ENCODE data around the gene HDAC4.

The HDAC4 gene

DNA sequence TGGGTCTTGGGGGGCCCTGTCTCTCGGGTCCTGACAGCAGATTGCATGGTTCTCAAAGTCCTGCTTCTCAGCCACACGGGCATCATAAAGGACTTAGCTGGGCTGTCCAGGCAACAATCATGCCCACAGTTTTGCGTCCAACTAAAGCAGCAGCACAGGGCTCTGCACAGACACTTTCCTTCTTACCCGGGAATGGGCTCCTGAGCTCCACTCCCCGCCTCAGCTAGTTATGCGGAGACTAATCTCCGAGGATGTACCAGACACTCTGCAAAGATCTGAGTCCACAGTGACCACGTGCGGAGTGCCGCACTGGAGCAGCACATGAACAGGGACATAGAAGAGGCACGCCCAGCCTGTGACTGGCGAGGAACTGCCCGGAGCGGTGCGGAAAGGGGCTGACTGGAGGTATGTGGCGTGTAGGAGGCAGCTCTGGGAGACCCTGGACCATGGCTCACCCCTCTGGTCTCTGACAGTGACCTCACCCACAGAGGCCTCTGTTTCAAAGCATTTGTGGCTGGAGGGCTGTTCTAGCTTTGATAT, 270.0 kb downstream of the HDAC4 start:
- no peak for DNase-seq

DNA sequence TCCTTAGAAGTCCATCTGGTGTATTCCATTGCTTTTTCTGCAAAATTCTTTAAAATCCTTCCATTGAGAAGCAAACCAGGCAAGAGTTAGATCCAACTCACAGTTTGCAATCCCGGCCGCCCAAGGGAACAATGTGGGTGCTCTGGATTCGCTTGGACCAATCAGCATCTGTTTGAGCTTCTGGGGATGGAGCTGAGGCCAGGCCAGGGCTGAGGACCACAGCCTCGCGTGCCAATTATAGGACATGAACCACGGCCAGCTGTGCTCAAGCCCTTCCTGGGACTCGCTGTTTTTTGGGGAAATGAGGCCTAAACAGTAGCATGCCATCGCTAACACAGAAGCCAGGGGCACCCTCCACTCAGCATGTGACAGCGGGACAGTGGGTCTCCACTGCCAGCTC, 270.8 kb downstream of the HDAC4 start:
- no peak for DNase-seq

DNA sequence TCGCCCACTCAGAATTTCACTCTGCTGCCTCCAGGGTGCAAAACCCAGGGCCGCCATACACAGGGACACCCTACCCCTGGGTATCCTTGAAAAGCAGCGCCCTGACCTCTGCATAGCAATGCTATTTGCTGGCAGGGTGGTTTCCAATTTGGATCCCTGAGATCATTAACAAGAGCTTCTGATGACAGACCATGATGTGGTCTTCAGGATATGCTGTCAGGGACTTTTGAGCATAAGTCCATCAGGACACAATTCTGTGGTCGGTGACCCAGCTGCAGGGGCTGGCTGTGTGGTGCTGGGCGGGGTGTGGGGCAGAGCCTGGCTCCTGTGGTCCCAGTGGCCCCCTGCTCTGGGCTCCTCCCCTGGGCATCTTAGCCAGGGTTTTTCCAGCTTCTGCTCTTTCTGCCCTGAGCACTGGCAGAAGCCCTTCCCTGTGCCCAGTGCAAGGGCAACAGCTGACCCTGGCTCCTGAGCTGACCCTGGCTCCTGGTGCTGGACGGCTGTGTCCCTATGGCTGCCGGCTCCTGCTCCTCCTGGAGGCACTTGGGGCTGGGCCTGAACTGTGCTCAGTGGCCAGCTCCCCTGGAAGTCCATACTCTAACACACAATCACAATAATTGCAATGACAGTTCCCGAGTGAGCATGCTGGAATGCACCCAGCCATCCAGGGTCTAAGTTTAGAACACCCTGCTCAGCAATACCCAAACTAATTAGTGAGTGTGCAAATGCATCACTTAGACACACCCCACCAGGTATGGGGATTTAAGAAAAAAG, 271.5 kb downstream of the HDAC4 start:
- DNase-seq: no peak

DNA sequence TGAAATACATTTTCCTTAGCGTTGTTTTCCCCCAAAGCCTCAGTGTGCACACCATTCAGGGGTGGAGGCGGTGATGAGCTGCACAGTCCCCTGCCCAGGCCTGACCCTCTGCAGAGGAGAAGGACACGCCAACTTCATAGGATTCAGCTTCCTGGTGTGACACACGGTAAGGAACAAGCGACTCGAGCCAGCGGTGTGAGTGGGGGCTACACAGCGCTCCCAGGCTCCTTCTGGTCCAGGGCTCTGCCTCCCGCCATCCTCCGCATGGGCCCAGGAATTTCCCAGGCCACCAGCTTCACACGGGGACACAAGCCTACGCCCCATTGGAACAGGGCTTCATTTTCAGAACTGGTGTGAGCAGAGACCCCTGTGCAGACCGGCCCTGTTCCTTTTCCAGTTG, 272.1 kb downstream of the HDAC4 start:
- no peak for DNase-seq

DNA sequence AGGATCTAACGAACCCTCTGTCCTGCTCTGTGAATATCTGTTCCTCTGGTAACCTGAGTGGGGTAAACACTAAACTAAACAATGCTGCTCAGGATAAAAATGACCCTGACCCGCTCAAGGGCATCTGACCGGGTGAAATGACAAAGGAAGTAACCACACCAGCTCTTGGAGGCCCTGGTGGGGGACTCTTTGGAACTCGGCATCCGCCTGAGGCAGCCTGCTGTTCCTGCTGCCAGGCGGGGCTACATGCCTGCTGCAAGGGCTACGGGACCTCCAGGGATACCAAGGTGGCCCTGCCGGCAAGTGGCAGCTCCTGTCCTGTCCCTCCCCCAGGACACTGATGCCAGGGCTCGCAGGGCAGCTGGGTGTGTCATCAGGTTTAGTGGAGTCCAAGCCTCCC, 273.3 kb downstream of the HDAC4 start:
- DNase-seq: no peak

DNA sequence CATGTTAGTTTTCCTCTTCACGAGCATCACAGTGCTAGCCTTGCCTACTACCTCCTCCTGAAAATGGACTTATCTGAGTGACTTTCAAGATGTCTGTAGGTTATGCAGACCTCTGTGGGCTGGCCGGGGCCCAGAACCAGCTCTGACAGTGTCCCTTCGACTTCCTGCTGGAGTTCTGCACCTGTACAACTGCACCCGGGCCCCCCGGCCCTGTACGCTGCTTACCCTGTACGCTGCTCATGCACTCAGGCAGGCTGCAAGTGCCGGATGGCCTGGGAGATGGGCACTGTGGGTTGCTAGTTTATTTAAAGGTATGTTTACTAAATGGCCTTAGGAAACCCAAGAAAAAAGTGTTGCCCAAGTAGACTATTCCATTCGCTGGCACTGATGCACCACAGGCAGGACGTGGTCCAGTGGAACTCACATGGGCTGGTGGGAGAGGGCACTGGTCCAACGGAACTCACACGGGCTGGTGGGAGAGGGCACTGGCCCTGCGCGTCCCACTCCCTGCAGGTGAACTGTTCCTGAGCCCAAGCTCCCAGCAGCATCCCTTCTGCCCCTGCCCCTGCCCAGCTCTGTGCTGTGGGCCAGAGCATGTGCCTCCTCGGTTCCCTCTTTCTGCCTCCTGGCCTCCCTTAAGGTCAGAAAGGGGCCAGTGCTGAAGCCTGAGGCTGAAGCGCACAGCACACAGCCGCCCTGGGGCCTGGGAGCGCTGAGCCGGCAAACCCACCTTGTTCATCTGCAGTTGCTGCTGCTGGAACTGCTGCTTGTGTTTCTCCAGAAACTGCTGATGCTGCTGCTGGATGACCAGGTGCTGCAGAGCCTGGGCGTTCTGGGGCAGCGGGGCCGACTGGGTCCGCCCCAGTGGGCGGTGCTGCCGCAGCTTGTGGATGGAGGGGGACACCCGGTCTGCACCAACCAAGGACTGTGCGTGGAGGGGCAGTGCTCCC, 274.8 kb downstream of the HDAC4 start:
- no peak for DNase-seq

DNA sequence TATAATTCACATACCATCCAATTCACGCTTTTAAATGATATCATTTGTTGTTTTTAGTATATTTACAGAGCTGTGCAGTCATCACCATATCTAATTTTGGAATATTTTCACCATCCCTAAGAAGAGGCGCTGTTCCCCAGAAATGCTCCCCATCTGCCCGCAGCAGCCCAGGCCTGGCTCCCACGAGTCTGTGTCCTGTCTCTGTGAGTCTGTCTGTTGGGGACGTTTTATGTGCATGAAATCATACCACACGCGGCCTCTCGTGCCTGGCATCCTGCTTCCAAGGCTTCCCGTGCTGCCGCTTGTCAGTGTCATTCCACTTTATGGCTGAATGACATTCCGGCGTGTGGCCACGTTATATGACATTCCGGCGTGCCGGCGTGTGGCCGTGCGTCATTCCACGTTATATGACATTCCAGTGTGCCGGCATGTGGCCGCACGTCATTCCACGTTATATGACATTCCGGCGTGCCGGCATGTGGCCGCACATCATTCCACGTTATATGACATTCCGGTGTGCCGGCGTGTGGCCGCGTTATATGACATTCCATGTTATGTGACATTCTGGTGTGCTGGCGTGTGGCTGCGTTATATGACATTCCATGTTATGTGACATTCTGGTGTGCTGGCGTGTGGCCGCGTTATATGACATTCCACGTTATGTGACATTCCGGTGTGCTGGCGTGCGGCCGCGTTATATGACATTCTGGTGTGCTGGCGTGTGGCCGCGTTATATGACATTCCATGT, 276.5 kb downstream of the HDAC4 start:
- no peak for DNase-seq

DNA sequence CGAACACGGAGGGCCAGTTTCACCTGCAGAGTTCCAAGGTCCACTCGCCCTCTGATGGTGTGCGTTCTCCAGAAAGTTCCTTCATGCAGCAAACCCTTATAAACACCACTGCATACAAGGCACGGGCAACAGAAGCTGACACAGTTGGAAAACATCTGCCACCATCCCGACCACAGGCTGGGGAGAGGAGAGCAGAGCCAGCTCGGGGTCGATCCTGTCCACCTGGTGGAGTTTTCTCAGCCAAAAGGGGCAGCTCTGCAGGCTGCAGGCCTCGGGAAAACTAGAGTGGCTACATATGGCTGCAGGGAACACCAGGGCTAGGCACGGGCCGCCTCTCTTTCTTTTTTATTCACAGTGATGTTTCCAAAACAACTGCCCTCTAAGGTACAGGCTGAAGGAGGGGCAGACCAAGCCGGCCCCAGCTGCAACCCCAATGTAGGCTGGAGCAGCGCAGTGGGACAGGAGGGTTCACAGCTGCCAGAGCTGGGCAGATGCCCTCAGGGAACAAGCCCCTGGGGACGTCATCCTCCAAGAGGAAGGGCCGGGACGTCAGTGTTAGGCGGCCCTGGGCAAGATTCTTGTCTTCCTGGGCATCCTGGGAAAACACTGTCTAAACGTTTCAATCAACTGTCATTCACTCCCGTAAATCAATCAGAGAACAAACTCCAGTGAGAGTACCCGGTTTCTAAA, 278.3 kb downstream of the HDAC4 start:
- no peak for DNase-seq

DNA sequence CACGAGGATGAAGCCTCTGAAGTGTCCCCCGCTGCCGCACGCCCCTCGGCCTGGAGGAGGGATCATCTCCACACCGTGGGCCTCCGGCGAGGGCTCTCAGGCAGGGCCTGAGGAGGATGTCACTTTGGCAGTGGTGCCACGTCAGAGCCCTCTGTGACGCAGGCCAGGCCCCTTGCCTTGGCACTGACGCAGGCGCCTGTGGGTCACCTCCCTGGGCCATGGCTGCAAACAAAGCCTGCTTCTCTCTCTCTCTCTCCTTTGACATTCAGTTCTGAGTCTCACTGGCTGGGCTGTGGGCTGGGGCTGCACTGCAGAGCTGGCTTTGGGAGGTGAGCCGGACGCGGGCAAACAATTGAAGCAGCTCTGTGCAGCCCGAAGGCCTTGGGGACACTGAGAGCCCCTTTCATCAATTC, 279.2 kb downstream of the HDAC4 start:
- DNase-seq: no peak

DNA sequence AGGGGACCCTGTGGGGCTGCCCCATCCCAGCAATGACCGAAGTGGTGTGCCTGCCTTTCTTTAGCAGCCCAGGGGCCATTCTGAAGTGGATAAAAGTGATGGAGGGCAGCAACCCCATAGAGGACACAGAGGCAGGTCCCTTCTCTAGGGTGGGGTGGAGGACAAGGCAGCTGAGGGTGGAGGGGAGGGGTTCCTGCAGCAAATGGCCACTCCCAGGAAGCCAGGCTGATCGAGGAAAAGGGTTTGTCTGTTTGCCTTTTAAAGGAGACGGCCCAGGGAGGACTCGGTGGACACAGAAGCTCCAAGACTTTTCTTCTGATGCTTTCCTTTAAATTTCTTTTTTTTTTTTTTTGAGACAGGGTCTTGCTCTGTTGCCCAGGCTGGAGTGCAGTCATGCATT, 280.2 kb downstream of the HDAC4 start:
- no peak for DNase-seq

DNA sequence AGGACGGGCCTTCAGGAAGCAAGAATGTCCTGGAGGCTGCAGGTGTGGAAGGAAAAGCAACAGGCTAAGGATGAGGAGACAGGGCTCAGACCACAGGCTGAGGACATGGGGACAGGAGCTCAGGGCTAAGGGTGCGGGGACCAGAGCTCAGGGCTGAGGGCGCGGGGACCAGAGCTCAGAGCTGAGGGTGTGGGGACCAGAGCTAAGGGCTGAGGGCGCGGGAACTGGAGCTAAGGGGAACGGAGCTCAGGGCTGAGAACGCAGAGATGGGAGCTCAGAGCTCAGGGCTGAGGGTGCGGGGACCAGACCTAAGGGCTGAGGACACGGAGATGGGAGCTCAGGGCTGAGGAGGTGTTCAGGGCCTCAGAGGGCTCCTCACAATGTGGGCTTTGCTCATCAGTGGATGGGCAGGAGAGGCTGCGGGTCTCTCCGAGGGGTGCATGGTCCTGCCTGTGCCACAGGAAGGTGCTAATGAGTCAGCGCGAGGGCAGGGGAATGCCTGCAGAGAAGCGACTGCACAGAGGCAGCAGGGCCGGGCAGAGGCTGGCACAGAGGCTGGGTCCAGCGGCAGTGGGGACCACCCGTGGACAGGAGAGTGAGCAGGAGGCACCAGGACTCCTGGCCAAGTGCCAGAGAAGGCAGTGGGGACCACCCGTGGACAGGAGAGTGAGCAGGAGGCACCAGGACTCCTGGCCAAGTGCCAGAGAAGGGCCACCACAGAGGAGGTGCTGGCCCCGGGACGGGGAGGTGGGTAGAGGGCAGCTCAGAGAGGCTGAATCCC, 281.3 kb downstream of the HDAC4 start:
- DNase-seq: no peak

DNA sequence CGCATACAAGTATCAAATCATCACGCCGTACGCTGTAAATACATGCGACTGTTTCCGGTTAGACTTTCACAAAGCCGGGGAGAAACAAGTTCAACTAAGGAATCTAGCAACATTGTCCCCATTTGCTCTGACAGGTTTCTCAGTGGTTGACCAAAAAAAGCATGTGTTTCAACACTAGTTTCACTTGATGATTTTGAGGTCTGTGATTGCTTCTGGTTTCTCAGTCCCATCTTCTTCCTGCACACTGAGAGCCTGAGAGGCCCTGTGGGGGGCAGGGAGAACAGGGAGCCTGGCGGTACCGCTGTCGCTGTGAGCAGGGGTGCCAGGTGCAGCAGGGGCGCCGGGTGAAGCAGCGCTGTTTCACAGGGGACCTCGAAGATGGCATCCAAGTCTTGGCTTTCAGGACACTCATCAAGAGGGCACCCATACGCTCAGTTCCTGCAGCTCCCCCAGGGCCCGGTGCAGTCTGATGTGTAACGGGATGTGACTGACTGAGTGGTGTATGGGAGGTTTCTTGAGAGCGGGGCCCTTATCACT, 282.1 kb downstream of the HDAC4 start:
- DNase-seq: no peak

DNA sequence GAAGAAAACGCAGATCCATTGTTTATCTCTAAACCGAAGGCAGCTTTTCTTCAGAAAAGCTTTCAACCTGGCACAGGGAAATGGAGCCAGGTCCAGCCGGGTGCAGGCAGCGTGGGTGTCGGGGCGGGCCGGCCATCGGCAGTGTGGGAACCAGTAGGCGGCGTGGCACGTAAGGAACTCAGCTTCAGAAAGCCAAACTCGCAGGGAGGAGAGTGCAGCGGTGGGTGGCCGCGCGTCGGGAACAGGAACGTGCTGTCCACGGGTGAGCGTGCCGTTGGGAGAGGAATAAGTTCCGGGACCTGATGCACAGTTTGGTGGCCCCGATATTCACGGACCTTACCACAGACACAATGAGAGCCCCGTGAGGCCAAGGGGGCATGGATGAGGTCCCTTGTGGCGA, 282.6 kb downstream of the HDAC4 start:
- no peak for DNase-seq

DNA sequence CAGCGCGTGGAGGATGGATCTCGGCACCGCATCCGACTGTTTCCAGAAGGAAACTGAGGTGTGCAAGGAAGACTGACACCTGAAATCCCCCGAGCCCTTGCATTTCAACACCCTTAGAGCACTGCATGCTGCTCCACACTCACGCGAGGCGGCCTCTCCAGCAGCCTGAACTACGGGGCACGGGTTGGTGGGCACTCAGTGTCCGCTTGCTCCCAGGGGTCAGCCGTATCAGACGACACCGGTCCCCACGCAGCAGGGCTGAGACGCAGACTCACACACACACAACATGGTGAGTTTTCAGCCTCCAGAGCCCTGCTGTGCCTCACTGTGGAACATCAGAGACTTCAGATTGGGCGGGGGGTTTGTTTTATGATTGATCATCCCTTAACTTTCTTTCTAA, 283.0 kb downstream of the HDAC4 start:
- DNase-seq: no peak

DNA sequence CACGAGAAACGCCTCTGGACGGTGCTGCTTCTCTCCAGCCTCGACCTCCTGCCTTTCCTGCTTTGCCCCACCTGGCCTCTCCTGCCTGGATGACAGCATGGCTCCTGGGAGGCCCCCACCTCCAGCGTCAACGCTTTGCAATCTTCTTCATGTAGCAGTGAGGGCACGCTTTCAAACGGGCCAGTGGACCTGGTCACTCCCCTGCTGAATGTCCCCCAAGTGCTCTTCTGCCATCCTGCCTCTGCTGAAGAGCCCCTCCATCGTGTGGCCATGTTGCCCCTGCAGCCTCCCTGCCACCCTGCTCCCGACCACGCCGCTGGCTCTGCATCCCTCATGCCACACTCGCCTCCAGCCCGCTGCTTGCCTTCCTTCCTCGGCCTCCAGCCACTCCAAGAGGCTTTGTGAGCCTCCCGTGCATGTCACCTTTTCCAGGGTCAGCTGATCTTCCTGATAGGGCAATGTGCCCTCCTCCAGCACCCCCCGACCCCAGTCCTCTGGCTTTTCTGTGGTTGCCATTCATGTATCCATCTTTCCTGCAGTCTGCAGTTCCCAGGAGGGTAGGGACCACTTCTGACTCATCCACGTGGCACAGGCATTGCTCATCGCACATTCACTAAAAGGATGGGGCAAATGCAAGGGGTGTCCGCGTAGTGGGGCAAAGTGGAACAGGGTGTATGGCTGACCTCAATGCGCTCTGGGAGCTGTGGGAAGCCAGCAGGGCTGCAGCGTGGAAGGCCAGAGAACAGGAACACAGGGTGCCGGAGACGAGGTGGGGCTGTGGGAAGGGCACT, 284.2 kb downstream of the HDAC4 start:
- DNase-seq: no peak

DNA sequence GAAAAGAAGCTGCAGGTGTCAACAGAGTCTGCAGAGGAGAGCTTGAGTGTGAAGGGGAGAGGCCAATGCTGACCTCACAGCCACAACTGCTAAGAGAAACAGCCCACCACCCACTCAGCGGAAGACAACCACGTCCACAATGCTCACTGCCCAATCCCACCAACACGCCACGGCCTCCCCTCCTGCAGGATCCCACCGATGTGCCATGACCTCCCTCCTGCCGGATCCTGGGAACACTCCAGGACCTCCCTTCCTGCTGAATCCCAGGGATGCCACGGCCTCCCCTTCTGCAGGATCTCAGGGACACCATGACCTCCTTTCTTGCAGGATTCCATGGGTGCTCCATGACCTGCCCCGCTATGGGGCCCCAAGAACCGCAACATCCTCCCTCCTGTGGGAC, 285.2 kb downstream of the HDAC4 start:
- no peak for DNase-seq

DNA sequence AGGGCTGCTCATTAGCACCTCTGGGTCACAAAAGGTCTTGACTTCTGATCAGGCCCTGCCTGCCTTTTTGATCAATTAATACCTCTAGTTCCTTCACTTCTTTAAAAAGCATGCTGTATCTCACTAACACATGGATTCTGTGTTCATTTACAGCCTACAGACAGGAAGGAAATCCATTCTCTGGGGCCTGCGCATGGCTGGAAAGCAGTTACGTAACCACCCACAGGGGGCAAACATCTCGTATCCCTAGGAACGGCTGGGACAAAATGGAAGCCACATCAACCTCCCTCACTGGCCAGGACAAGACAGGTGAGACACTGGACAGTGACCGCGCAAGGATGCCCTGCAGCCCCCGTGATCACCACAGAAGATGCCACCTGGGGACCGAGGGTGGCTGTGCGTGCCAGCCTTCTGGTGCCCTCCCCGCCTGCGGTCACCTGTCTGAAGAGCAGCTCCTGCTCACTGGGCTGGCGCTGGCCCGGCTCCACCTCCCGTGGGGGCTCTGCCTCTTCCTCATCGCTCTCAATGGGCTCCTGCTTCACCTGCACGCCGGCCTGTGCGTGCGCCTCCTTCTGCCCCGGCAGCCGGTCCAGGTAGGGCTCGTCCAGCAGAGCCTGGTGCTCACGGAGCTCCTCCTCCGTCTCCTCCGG, 286.1 kb downstream of the HDAC4 start:
- DNase-seq: no peak

DNA sequence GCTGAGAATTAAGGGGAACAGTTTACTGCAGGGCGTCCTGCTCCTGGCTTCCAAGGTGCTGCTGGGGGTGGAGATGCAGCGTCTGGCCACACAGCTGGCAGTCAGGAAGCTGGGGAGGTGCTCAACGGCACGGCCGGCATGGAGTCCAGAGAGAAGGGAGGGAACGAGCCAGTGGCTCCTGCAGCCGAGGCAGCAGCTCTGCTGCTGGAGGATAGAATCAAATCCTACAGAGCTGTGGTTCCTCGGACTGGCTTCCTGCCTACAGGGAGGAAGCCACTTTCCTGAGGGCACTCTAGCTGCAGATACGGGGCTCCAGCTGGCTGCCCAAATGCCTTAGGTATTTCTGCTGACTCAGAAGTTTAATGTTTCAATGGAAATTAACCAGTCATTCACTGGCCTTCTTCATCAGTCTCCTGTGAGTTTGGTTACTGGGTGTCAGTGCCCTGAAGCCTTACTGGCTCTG, 286.7 kb downstream of the HDAC4 start:
- DNase-seq: no peak

DNA sequence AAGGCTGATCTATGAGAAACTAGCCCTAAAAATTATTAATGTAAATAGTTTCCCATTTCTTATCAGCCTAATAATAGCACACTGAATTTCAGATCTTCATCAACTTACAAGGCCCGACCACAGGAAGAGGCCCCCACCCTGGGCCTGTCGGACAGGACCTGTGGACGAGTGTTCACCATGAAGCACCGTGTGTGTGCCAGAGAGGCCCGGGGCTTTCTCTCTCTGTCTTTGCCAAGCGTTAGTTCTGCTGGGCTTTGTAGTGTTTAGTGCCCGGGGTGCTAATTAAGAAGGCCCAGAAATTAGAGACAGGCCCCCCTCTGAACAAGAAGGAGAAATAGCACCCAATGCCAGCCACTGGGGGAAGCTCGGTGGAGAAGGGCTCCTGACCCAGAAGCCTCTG, 287.2 kb downstream of the HDAC4 start:
- no peak for DNase-seq

DNA sequence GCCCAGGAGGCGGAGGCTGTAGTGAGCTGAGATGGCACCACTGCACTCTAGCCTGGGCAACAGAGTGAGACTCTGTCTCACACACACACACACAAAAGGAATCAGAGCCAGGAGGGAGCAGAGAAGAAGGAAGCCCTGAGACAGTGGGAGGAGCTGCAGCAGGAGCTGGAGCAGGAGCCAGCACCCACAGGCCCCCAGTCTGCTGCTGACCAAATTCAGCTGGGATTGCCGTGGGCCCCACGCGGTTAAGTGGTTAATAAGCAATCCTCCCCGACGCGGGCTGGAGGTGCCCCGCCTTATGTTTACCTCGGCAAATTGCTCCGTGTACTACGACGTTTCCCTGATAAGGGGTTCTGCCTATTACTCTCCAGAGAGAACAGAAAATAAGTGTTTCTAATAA, 287.6 kb downstream of the HDAC4 start:
- no peak for DNase-seq

Data from right forelimb (tissue), 1 donor.